ENCODE measurements around the gene LMO4.
A peak's percentile ranks its signal among the peaks of the same experiment; 100 is the strongest.

Gene LMO4

DNA sequence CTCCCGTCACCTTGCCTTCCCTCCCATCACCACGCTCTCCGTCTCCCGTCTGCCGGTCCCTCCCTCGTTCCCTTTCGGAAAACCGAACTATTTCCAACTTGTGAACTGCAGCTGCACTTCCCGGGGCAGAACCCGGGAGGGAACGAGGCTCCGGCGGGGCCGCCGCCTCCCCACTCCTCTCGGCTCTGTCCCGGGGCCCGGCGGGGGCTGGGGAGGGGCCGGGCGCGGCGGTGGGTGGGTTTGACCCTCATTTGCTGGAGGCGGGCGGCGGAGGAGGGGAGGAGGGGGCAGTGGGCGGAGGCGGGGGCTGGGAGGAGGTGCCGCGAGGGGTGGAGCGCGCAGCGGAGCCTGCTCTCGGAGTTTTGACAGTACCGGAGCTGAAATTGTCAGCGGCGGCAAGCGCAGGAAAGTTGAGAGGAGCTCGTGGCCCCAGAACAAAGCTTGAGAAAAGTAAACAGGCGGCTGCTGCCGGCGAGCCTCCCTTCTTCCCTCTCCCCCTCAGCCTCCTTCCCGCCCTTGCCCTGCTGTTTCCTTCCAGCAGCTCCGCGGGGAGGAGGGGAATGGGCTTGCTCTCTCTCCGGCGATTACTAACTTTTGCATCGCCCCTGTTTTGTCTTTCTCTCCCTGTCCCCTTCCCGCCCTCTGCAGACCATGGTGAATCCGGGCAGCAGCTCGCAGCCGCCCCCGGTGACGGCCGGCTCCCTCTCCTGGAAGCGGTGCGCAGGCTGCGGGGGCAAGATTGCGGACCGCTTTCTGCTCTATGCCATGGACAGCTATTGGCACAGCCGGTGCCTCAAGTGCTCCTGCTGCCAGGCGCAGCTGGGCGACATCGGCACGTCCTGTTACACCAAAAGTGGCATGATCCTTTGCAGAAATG, 2.9 kb downstream of the LMO4 start:
- H3K36me3 ChIP-seq (ENCODE audit: insufficient read depth, low read length): peaks cover 4% of the 10 kb centered on the region
- H3K27me3 ChIP-seq (ENCODE audit: insufficient read depth, low read length): no peaks in the 10 kb centered on the region
- peak overlapping the region; percentile 53 for H3K4me3 ChIP-seq (ENCODE audit: low read length)
- no peaks in the 10 kb centered on the region for H3K9me3 ChIP-seq (ENCODE audit: low read length)
- peaks cover 15% of the 10 kb centered on the region for H3K4me1 ChIP-seq (ENCODE audit: insufficient read depth, low read length)
- peak overlapping the region; percentile 12 for H2AFZ ChIP-seq (ENCODE audit: low read depth, low read length)

DNA sequence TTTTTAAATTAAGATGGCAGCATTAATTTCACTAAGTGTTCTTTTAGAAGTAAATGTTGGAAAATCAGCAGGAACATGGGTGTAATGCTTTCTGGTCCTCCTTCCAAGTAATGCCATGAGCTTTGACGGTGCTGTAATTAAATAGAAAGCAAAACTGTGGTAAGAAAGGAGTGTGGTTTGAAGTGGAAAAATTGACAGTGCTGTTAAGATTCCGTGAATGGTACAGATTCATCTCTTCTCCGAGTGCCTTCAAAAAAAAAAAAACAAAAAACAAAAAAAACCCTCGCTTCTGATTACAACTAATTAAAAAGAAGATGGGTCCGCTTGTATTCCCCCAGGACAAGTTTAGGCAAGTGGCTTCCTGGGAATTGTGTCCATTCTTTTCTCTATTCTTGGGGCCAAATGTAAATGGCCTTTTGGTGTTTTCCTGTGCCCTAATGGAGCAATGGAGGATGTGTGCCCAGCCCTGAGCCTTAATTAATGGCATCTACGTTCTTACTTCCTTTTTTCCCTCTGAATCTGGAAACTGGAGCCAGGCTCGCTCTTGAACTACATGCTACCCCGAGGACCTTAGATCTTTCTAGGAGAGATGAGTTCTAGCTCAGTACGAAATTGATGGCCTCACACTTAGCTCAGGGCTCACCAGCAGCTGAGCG, 5.1 kb downstream of the LMO4 start:
- Histone ChIP-seq H3K9me3 (ENCODE audit: low read length) (no peaks in the 10 kb centered on the region), H3K27me3 (ENCODE audit: insufficient read depth, low read length) (no peaks in the 10 kb centered on the region), H2AFZ (ENCODE audit: low read depth, low read length) (no peak overlapping the region), H3K4me1 (ENCODE audit: insufficient read depth, low read length) (peaks cover 15% of the 10 kb centered on the region), H3K4me3 (ENCODE audit: low read length) (no peak overlapping the region), H3K36me3 (ENCODE audit: insufficient read depth, low read length) (peaks cover 4% of the 10 kb centered on the region)

DNA sequence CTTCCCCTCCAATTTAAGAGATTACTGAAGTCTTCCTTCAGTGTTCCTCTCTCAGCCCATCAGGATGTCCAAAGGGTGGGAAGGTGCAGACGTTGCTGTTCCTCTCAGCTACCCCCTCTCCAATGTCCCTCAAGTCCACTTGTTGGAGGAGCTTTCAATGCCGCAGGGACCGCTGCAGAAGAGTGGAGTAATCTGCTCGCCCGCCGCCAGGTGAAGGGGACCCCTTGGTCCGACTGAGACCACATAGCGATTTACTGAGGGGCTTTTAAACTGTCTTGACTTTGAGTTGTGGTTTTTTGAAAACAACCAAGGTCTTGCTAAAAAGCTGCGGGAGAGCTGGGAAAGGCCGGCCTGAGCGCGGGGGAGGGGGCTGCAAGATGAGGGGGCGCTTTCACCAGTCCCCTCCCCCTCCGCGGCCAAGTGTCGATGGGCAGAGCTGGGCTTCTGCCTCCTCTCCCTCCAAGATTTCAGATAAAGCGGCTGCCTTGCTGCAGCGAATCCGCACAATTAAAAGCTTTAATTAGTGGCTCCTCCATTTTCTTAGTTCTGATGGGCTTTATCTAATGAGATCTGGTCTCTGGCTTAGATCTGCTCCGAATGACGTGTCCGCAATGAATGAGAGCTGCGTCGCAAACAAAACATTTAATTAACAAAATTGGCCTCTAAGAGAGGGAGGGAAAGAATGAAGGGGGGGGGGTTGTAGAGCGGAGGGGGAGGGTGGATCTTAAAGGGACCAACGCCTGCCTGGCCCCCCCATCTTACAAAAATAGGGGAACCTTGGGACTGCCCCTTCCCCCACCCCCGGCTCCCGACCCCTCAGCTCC, 5.9 kb downstream of the LMO4 start:
- no peaks in the 10 kb centered on the region for H3K27me3 ChIP-seq (ENCODE audit: insufficient read depth, low read length)
- no peak overlapping the region for H2AFZ ChIP-seq (ENCODE audit: low read depth, low read length)
- no peaks in the 10 kb centered on the region for H3K9me3 ChIP-seq (ENCODE audit: low read length)
- peaks cover 7% of the 10 kb centered on the region for H3K36me3 ChIP-seq (ENCODE audit: insufficient read depth, low read length)
- peak overlapping the region; percentile 46 for H3K4me3 ChIP-seq (ENCODE audit: low read length)
- peaks cover 15% of the 10 kb centered on the region for H3K4me1 ChIP-seq (ENCODE audit: insufficient read depth, low read length)

DNA sequence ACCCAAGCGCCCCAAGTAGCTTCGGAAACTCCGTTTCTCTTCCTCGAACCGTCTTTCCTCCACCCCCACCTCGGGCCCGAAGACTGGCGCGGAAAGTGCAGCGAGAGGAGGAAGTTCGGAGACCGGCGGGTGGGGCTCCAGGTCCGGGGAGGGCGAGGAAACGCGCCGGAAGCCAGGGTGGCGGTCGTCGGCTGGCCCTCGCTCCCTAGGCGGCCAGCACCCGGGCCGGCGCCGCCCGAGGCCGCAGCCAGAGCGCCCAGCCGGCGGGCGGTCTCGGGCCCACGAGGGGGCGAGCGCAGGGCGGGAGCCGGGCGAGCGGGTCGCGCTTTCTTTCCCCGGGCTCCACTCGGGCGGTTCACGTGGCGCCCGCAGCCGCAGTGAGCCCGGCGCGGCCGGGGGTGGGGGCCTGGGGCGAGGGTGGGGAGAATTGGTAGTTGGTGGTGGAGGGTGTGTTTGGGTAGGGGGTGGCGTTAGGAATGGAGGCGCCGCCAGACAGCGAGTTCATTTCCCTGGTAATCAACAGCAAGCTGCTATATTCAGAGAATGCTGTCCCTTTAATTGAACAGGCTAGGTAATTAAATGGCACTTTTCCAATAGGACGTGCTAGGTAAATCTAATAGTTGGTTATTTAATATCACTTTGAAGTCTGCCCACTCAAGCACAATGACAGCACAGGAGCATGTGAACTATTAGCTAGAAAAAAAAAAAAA, 6.7 kb downstream of the LMO4 start:
- Histone ChIP-seq H3K36me3 (ENCODE audit: insufficient read depth, low read length) (peaks cover 15% of the 10 kb centered on the region), H3K9me3 (ENCODE audit: low read length) (no peaks in the 10 kb centered on the region), H3K4me1 (ENCODE audit: insufficient read depth, low read length) (peaks cover 14% of the 10 kb centered on the region), H2AFZ (ENCODE audit: low read depth, low read length) (peak overlapping the region; percentile 19), H3K4me3 (ENCODE audit: low read length) (peak overlapping the region; percentile 46), H3K27me3 (ENCODE audit: insufficient read depth, low read length) (no peaks in the 10 kb centered on the region)

DNA sequence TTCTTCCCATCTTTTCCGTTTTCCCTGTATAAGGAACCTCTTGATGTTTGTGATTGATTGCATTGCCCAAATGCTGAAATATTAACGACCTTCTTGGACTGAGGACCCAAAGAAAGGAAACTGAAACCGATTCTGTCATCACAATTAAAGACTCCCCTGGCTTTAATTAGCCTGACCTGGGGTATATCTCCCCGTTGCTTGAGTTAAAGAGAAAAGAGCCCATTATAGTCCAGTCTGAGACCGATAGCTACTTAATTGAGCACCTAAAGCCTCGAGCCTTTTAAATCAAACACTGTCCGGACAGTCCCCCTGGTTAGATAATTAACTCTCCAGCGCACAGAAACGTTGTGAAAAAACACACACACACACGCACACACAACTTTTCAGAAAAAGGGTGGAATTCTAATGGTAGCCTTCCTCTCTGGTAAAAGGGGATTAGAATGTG, 8.0 kb downstream of the LMO4 start:
- peaks cover 10% of the 10 kb centered on the region for H3K4me1 ChIP-seq (ENCODE audit: insufficient read depth, low read length)
- H3K9me3 ChIP-seq (ENCODE audit: low read length): no peaks in the 10 kb centered on the region
- H2AFZ ChIP-seq (ENCODE audit: low read depth, low read length): no peak overlapping the region
- no peak overlapping the region for H3K4me3 ChIP-seq (ENCODE audit: low read length)
- H3K27me3 ChIP-seq (ENCODE audit: insufficient read depth, low read length): no peaks in the 10 kb centered on the region
- H3K36me3 ChIP-seq (ENCODE audit: insufficient read depth, low read length): peaks cover 24% of the 10 kb centered on the region

DNA sequence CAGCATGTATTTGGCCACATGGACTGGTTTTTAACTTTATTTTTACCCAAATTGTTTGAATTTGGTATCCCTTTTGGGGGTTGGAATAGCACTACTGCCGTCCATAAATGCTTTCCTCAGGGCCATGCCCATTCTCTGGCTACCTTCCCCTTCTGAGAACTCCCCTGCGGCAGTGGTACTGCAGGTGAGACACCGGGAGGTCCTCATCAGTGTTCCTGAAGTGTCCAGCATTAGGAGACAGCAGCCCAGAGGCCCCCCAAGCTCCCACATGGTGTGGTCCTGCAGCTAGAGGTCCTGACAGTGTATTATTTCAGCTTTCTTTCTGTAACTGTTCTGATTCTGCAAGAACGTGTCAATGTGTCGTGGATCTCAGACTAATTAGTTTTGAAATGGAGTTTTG, 8.9 kb downstream of the LMO4 start:
- no peaks in the 10 kb centered on the region for H3K9me3 ChIP-seq (ENCODE audit: low read length)
- H3K27me3 ChIP-seq (ENCODE audit: insufficient read depth, low read length): no peaks in the 10 kb centered on the region
- no peak overlapping the region for H3K4me3 ChIP-seq (ENCODE audit: low read length)
- peaks cover 33% of the 10 kb centered on the region for H3K36me3 ChIP-seq (ENCODE audit: insufficient read depth, low read length)
- H3K4me1 ChIP-seq (ENCODE audit: insufficient read depth, low read length): peaks cover 3% of the 10 kb centered on the region
- H2AFZ ChIP-seq (ENCODE audit: low read depth, low read length): no peak overlapping the region

DNA sequence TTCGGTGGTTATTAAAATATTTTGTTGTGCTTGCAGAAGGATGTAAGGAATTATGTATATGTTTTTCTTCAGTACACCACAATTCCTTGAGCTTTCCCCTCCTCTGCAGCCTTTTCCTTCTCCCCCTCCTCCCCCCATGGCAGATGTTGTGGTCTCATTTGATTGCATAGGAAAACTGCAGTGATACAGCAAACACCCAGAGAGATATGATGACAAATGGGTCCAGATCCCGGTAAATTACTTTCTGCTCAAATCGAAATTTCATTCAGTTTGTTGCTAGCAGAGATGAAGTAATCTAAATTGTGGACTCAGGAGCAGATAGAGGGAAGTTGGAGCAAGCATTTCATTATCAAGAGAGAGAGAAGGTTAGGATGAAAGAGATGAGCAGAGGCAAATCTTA, 9.9 kb downstream of the LMO4 start:
- Histone ChIP-seq H3K4me1 (ENCODE audit: insufficient read depth, low read length) (no peaks in the 10 kb centered on the region), H3K4me3 (ENCODE audit: low read length) (no peak overlapping the region), H3K9me3 (ENCODE audit: low read length) (no peaks in the 10 kb centered on the region), H3K27me3 (ENCODE audit: insufficient read depth, low read length) (no peaks in the 10 kb centered on the region), H2AFZ (ENCODE audit: low read depth, low read length) (no peak overlapping the region), H3K36me3 (ENCODE audit: insufficient read depth, low read length) (peaks cover 33% of the 10 kb centered on the region)

DNA sequence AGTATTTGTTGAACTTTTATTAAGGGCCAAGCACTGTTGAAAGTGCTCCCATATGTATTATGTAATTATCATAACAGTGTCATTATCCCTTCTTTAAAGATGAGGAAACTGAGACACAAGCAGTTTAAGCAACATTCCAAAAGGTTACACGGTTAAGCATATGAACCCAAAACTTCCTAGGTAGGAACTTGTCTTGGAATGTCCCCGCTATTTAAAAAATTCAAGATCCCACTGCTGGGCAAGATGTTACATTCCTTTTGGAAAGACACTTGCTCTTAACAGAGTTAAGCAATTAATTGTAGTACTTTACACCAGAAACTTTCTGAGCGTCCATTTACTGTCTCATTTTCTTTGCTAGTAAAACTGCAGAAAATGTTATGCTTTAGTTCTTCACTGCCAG, 15.6 kb downstream of the LMO4 start:
- H3K27me3 ChIP-seq (ENCODE audit: insufficient read depth, low read length): no peaks in the 10 kb centered on the region

DNA sequence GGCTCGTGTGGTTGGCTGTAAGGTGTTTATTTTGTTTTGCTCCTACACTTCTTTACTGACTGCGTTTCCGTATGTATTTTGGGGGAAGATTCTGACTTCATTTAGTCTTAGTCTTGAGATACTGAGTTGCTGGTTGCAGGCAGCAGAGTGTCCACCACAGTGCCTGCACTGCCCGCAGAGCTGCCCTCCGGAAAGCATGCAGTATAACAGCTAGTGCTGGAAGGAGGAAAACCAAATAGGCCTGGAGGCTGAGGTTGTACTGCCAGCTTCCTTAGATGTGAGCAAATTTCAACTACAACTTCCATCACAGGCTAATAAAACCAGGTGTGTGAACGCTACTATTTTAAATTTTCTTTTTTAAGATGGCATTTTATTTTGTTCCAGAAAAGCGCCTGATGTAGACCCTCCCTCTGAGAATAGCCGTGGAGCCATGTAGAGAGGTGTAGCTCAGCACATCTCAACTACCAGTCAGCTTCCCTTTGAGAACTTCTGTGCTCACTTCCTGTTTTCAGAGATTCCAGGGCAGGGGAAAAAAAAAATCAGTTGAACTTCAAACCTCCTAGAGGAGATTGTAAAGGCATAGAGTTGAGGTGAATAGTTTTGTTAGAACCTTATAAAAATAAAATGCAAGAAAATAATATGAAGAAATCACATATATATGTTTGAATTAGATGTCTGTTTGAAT, 17.6 kb downstream of the LMO4 start:
- Histone ChIP-seq H3K4me1 (ENCODE audit: insufficient read depth, low read length) (no peaks in the 10 kb centered on the region), H3K27me3 (ENCODE audit: insufficient read depth, low read length) (no peaks in the 10 kb centered on the region), H2AFZ (ENCODE audit: low read depth, low read length) (no peak overlapping the region), H3K4me3 (ENCODE audit: low read length) (no peak overlapping the region), H3K36me3 (ENCODE audit: insufficient read depth, low read length) (peaks cover 19% of the 10 kb centered on the region), H3K9me3 (ENCODE audit: low read length) (no peaks in the 10 kb centered on the region)

More for the DNA sequence above, 15.6 kb downstream of the LMO4 start:
- H3K4me1 ChIP-seq (ENCODE audit: insufficient read depth, low read length): no peaks in the 10 kb centered on the region
- H3K9me3 ChIP-seq (ENCODE audit: low read length): no peaks in the 10 kb centered on the region
- no peak overlapping the region for H2AFZ ChIP-seq (ENCODE audit: low read depth, low read length)
- no peak overlapping the region for H3K4me3 ChIP-seq (ENCODE audit: low read length)
- H3K36me3 ChIP-seq (ENCODE audit: insufficient read depth, low read length): peaks cover 37% of the 10 kb centered on the region

DNA sequence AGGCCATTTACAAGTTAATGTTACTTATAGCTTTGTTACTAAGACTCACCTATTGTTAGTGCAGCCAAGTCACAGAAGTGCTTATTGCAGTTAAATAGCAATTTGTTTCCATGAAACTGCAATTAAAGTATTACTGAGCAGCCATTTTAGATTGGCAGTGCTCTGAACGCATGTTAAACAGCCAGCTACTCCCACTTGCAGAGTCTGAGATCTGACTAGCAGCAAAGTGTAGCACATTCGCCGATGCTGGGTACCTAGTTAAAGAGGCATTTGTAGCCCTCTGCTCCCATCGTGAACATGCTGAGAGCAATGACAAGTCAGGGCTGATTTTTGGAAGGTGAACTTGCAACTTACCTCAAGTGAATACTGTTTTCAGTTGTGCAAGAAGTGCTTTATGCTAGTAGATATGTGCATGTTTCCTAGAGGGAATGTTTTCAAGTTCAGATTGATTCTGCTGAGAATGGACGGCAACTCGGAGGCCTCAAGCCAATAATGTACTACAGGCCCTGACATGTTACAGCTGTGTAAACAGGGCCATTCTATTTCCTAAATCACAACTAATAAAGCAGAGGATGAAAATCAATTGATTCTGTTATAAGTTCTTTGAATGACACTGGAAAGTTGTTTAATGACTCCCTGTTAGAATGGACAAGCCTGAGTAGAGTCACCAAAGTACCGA, 19.8 kb downstream of the LMO4 start:
- Histone ChIP-seq H3K4me3 (ENCODE audit: low read length) (no peak overlapping the region), H3K27me3 (ENCODE audit: insufficient read depth, low read length) (no peaks in the 10 kb centered on the region), H2AFZ (ENCODE audit: low read depth, low read length) (no peak overlapping the region), H3K4me1 (ENCODE audit: insufficient read depth, low read length) (no peaks in the 10 kb centered on the region), H3K36me3 (ENCODE audit: insufficient read depth, low read length) (peaks cover 8% of the 10 kb centered on the region), H3K9me3 (ENCODE audit: low read length) (no peaks in the 10 kb centered on the region)

DNA sequence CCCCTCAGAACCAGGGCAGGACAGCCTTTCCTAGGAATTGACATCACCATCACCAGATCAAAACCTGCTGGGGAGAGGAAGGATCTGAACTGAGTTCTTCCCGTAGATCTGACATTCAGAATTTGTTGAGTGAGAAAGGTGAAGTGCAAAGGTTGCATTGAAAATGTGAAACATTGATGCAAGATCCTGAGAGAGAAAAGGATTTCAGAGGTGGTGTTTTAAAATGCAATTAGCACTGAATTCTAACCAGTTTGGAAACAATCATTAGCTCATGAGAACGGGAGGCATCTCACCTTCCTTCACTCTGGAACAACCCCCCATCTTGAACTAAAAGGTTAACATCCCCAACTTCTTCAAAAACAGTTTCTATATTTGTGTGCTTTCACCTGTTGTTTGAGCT, 20.4 kb downstream of the LMO4 start:
- Histone ChIP-seq H3K4me3 (ENCODE audit: low read length) (no peak overlapping the region), H3K4me1 (ENCODE audit: insufficient read depth, low read length) (no peaks in the 10 kb centered on the region), H3K27me3 (ENCODE audit: insufficient read depth, low read length) (no peaks in the 10 kb centered on the region), H3K9me3 (ENCODE audit: low read length) (no peaks in the 10 kb centered on the region), H2AFZ (ENCODE audit: low read depth, low read length) (no peak overlapping the region), H3K36me3 (ENCODE audit: insufficient read depth, low read length) (peaks cover 8% of the 10 kb centered on the region)

DNA sequence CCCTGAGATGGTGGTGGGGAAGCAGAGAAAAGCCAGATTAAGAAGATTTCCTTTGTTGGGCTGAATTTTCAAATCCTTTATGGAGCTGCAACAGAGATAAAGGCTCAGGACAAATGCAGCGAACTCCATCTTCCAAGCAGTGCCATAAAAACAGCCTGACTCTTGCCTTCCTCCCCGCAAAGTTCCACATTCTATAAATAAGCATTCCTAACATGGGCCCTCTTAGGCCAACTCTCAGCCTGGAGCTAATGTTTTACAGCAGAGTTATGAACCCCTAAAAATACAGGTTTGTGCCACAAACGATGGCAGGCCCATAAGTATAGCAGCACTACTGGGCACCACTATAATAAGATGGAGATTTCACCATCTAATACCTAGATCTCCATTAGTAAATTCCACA, 27.2 kb downstream of the LMO4 start:
- H2AFZ ChIP-seq (ENCODE audit: low read depth, low read length): no peak overlapping the region
- H3K4me1 ChIP-seq (ENCODE audit: insufficient read depth, low read length): no peaks in the 10 kb centered on the region
- H3K4me3 ChIP-seq (ENCODE audit: low read length): no peak overlapping the region
- H3K9me3 ChIP-seq (ENCODE audit: low read length): no peaks in the 10 kb centered on the region
- no peaks in the 10 kb centered on the region for H3K27me3 ChIP-seq (ENCODE audit: insufficient read depth, low read length)
- no peaks in the 10 kb centered on the region for H3K36me3 ChIP-seq (ENCODE audit: insufficient read depth, low read length)
